Right lobe of liver (tissue), 6 donors: Measurements from ENCODE around the gene ZGRF1. TPM values are rescaled to one million over a fixed set of nuclear protein-coding genes. Genes with fewer than 3 reads are reported as not detected.

Experiments used
- ATAC-seq, 4 donors: fragments of 200-7000 bp; cut with Tn5 transposase; one replicate each; pipeline ENCODE4 v1.9.1; 2020; ENCODE audit warnings: mild to moderate bottlenecking in 4 of 4, moderate library complexity in 4 of 4
- DNase-seq, 3 donors: peaks; one replicate each; pipeline ENCODE4 v3.0.0-alpha.2; 2020
- H3K27ac ChIP-seq, 3 donors: fragments of 200-600 bp; one replicate each; pipeline ENCODE4 v1.8.0; 2022
- H3K27me3 ChIP-seq, 2 donors: fragments of 200-600 bp; one replicate each; pipeline ENCODE4 v1.8.0; 2022
- H3K36me3 ChIP-seq, 4 donors: fragments of 200-600 bp; sonication (generic) in 1 of 4; one replicate each; pipeline versions ENCODE4 v1.5.1 to v1.8.0; 2017 to 2022; ENCODE audit warnings: control low read depth in 1 of 4
- H3K4me1 ChIP-seq, 4 donors: fragments of 200-600 bp; sonication (generic) in 1 of 4; one replicate each; pipeline versions ENCODE4 v1.5.1 to v1.8.0; 2017 to 2022; ENCODE audit warnings: control low read depth in 1 of 4
- H3K4me3 ChIP-seq, 3 donors: fragments of 200-600 bp; one replicate each; pipeline ENCODE4 v1.8.0; 2022
- H3K9me3 ChIP-seq, 4 donors: fragments of 200-600 bp; sonication (generic) in 1 of 4; one replicate each; pipeline versions ENCODE4 v1.5.1 to v1.8.0; 2017 to 2022; ENCODE audit warnings: control low read depth in 1 of 4
- CTCF ChIP-seq, 4 donors: fragments of 200-600 bp in 3 of 4; fragments of 450-650 bp in 1 of 4; IDR thresholded peaks; one replicate each; pipeline versions ENCODE4 v1.5.1 to v1.8.0; 2016 to 2022; ENCODE audit warnings: antibody characterized with exemption in 4 of 4, mild to moderate bottlenecking in 2 of 4
- POLR2A ChIP-seq: fragments of 450-650 bp; IDR thresholded peaks from one replicate; pipeline ENCODE4 v1.6.1; 2017; ENCODE audit warnings: antibody characterized with exemption, mild to moderate bottlenecking
- WGBS: methylation state at CpG from one replicate; pipeline ENCODE4 v1.1.6; 2018; ENCODE audit warnings: low coverage, low lambda C conversion rate; ENCODE audit not compliant: insufficient coverage; ENCODE audit errors: missing lambda C conversion rate; 5-methylcytosine and 5-hydroxymethylcytosine counted together
- intact Hi-C, 2 donors: fragments of 100-400 bp; cut with DNase I; formaldehyde crosslinking; loops; one replicate each; pipeline versions ENCODE4 v1.11.2 to v1.14.1; 2022
- total RNA-seq, 6 experiments: library from RNA; depleted of rRNA in 2 of 6; stranded (reverse); fragments of >200 nt in 2 of 6; fragmentation: NEBNext Ultra II Directional in 3 of 6; extraction: Animal tissue kit (Norgen Biotek cat#: 25700) in 3 of 6; gene quantifications; one replicate each; pipeline versions ENCODE4 v1.1.0 to v1.2.4, GENCODE V29; 2016 to 2023
- donor health status: DM: no; HTN: yes; CAD: no.
- donor health status: DM: no; HTN: no; CAD: no.
- donor health status: DM: no; HTN: no; CAD: no.
- donor health status: DM: no; HTN: yes; CAD: no.
- donor health status: DM: no; HTN: yes; CAD: no.

ZGRF1 gene
- total RNA-seq, 6 experiments from 2014 or later: 0.71 to 3.7 (median 2.0) TPM

GRCh38 chr4:112545346-112545745 is 91.4 kb downstream of the ZGRF1 start:
- Histone ChIP-seq H3K27me3 (no peaks in the 10 kb centered on the region), H3K4me3 (no peak overlapping the region), H3K4me1 (no peaks in the 10 kb centered on the region), H3K9me3 (no peaks in the 10 kb centered on the region), H3K36me3 (no peaks in the 10 kb centered on the region), H3K27ac (no peak overlapping the region)
- WGBS: 74% methylated on average over 3 of the region's 3 CpGs
- ATAC-seq (no peak), DNase-seq (no peak)
- TF ChIP-seq POLR2A (no peak), CTCF (IDR thresholded peaks at IDR 0.05) (no peak)
- intact Hi-C loops: no loop called here

GRCh38 chr4:112540695-112541094 is 96.0 kb downstream of the ZGRF1 start:
- Histone ChIP-seq H3K9me3 (no peaks in the 10 kb centered on the region), H3K4me1 (no peaks in the 10 kb centered on the region), H3K4me3 (no peak overlapping the region), H3K27ac (no peak overlapping the region), H3K36me3 (no peaks in the 10 kb centered on the region), H3K27me3 (no peaks in the 10 kb centered on the region)
- intact Hi-C loops: no loop called here
- no peak for ATAC-seq
- no peak for DNase-seq
- 64% methylated on average over 1 of the region's 1 CpG for WGBS
- TF ChIP-seq CTCF (IDR thresholded peaks at IDR 0.05) (no peak), POLR2A (no peak)

- no peaks in the 10 kb centered on the region for H3K9me3 ChIP-seq
- no peak overlapping the region for H3K4me3 ChIP-seq
- H3K4me1 ChIP-seq: no peaks in the 10 kb centered on the region
- intact Hi-C loops: no loop called here
- H3K36me3 ChIP-seq: no peaks in the 10 kb centered on the region
- TF ChIP-seq POLR2A (no peak), CTCF (IDR thresholded peaks at IDR 0.05) (no peak)
- H3K27me3 ChIP-seq: no peaks in the 10 kb centered on the region
- no peak for ATAC-seq
- DNase-seq: no peak
- no peak overlapping the region for H3K27ac ChIP-seq
- WGBS: 88% methylated on average over 2 of the region's 2 CpGs
These were observed 100.6 kb downstream of the ZGRF1 start for GRCh38 chr4:112536123-112536522.

- H3K36me3 ChIP-seq: no peaks in the 10 kb centered on the region
- no peaks in the 10 kb centered on the region for H3K27me3 ChIP-seq
- intact Hi-C loops: no loop called here
- no peak for DNase-seq
- no peak for TF ChIP-seq CTCF (IDR thresholded peaks at IDR 0.05)
- no peaks in the 10 kb centered on the region for H3K9me3 ChIP-seq
- no peak for ATAC-seq
- 67% methylated on average over 3 of the region's 3 CpGs for WGBS
- H3K27ac ChIP-seq: no peak overlapping the region
- H3K4me1 ChIP-seq: no peaks in the 10 kb centered on the region
- H3K4me3 ChIP-seq: no peak overlapping the region
These were observed 104.4 kb downstream of the ZGRF1 start for GRCh38 chr4:112532267-112532666.

GRCh38 chr4:112531146-112531545 is 105.6 kb downstream of the ZGRF1 start:
- Histone ChIP-seq H3K27ac (no peak overlapping the region), H3K9me3 (no peaks in the 10 kb centered on the region), H3K27me3 (no peaks in the 10 kb centered on the region), H3K36me3 (no peaks in the 10 kb centered on the region), H3K4me3 (no peak overlapping the region), H3K4me1 (no peaks in the 10 kb centered on the region)
- WGBS: 29% methylated on average over 1 of the region's 1 CpG
- no peak for ATAC-seq
- no peak for DNase-seq
- TF ChIP-seq POLR2A (no peak), CTCF (IDR thresholded peaks at IDR 0.05) (no peak)
- intact Hi-C loops: no loop called here
